ENCODE data around the gene PSMB7.

DNA sequence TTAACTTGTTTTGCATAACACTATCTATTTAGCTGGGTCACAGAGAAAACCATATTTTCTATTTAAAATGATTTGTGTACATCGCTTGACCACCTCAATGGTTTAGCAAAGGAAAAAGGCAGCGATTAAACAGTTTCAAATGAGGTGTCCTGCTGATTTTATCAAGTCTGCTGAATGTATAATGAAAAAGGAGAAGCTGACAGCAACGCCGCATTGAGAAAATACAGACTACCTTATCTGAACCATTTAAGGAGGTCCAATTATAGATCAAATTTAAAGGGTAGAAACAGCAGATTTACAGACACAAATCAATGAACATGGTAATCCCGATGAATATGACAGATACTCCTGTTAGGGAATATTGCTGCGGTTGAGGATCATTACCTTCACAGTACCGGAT is 29.6 kb downstream of the PSMB7 start:
- TF ChIP-seq YY1 (IDR thresholded peaks at IDR 0.05; ENCODE audit: insufficient read depth, insufficient read length) (no peak), ZNF274 (IDR thresholded peaks at IDR 0.05; ENCODE audit: low read depth, low read length) (no peak)
